T-helper 1 cell treated with Interleukin-12 subunit alpha and Interleukin-12 subunit beta and Interleukin-4 antibody, amounts not matched to agents 30 μg/mL and 1 μg/mL, for 36 hours (primary cell): Measurements from ENCODE around the gene UBD.
A peak's percentile ranks its signal among the peaks of the same experiment; 100 is the strongest.

ENCODE experiments used
- H3K27ac Mint-ChIP-seq: one replicate; pipeline ENCODE4 v1.8.0; 2021; ENCODE audit warnings: mild to moderate bottlenecking, mixed read lengths
- H3K27me3 Mint-ChIP-seq: one replicate; pipeline ENCODE4 v1.8.0; 2021; ENCODE audit warnings: low read depth, mixed read lengths
- H3K36me3 Mint-ChIP-seq: one replicate; pipeline ENCODE4 v1.8.0; 2021; ENCODE audit warnings: low read depth, mixed read lengths
- H3K4me1 Mint-ChIP-seq: one replicate; pipeline ENCODE4 v1.8.0; 2021; ENCODE audit warnings: low read depth, mixed read lengths
- H3K4me3 Mint-ChIP-seq: one replicate; pipeline ENCODE4 v1.8.0; 2021; ENCODE audit warnings: mild to moderate bottlenecking, moderate library complexity, mixed read lengths
- H3K9me3 Mint-ChIP-seq: one replicate; pipeline ENCODE4 v1.8.0; 2021; ENCODE audit warnings: mixed read lengths

UBD gene

GRCh38 chr6:29576056-29576455 is 16.5 kb upstream of the UBD start:
- no peaks in the 10 kb centered on the region for H3K9me3 Mint-ChIP-seq
- H3K36me3 Mint-ChIP-seq: no peaks in the 10 kb centered on the region
- H3K27ac Mint-ChIP-seq: no peak overlapping the region
- H3K4me1 Mint-ChIP-seq: no peaks in the 10 kb centered on the region
- H3K4me3 Mint-ChIP-seq: no peak overlapping the region
- peaks cover 37% of the 10 kb centered on the region for H3K27me3 Mint-ChIP-seq

- H3K36me3 Mint-ChIP-seq: no peaks in the 10 kb centered on the region
- no peaks in the 10 kb centered on the region for H3K9me3 Mint-ChIP-seq
- peaks cover 35% of the 10 kb centered on the region for H3K27me3 Mint-ChIP-seq
- H3K27ac Mint-ChIP-seq: no peak overlapping the region
- no peaks in the 10 kb centered on the region for H3K4me1 Mint-ChIP-seq
- no peak overlapping the region for H3K4me3 Mint-ChIP-seq
Observed at GRCh38 chr6:29567991-29568390, 8.5 kb upstream of the UBD start.

- no peaks in the 10 kb centered on the region for H3K36me3 Mint-ChIP-seq
- no peaks in the 10 kb centered on the region for H3K9me3 Mint-ChIP-seq
- peaks cover 36% of the 10 kb centered on the region for H3K27me3 Mint-ChIP-seq
- H3K4me1 Mint-ChIP-seq: no peaks in the 10 kb centered on the region
- no peak overlapping the region for H3K4me3 Mint-ChIP-seq
- no peak overlapping the region for H3K27ac Mint-ChIP-seq
Observed at GRCh38 chr6:29567541-29567940, 8.0 kb upstream of the UBD start.

GRCh38 chr6:29566856-29567255 is 7.3 kb upstream of the UBD start:
- Mint-ChIP-seq H3K4me1 (no peaks in the 10 kb centered on the region), H3K9me3 (no peaks in the 10 kb centered on the region), H3K27me3 (peaks cover 38% of the 10 kb centered on the region), H3K36me3 (no peaks in the 10 kb centered on the region), H3K27ac (no peak overlapping the region), H3K4me3 (no peak overlapping the region)

GRCh38 chr6:29564875-29565274 is 5.3 kb upstream of the UBD start:
- Mint-ChIP-seq H3K4me3 (no peak overlapping the region), H3K9me3 (no peaks in the 10 kb centered on the region), H3K27me3 (peaks cover 45% of the 10 kb centered on the region), H3K4me1 (peaks cover 2% of the 10 kb centered on the region), H3K27ac (no peak overlapping the region), H3K36me3 (no peaks in the 10 kb centered on the region)

- Mint-ChIP-seq H3K27me3 (peaks cover 54% of the 10 kb centered on the region), H3K27ac (no peak overlapping the region), H3K9me3 (no peaks in the 10 kb centered on the region), H3K4me1 (peaks cover 2% of the 10 kb centered on the region), H3K4me3 (no peak overlapping the region), H3K36me3 (no peaks in the 10 kb centered on the region)
Observed at GRCh38 chr6:29563435-29563965, 4.0 kb upstream of the UBD start.

- no peak overlapping the region for H3K4me3 Mint-ChIP-seq
- peaks cover 44% of the 10 kb centered on the region for H3K27me3 Mint-ChIP-seq
- no peaks in the 10 kb centered on the region for H3K36me3 Mint-ChIP-seq
- H3K27ac Mint-ChIP-seq: no peak overlapping the region
- peaks cover 2% of the 10 kb centered on the region for H3K4me1 Mint-ChIP-seq
- H3K9me3 Mint-ChIP-seq: no peaks in the 10 kb centered on the region
Observed at GRCh38 chr6:29561606-29562181, 2.2 kb upstream of the UBD start.

GRCh38 chr6:29561091-29561490 is 1.6 kb upstream of the UBD start:
- peaks cover 2% of the 10 kb centered on the region for H3K4me1 Mint-ChIP-seq
- H3K27me3 Mint-ChIP-seq: peaks cover 47% of the 10 kb centered on the region
- H3K4me3 Mint-ChIP-seq: no peak overlapping the region
- H3K36me3 Mint-ChIP-seq: no peaks in the 10 kb centered on the region
- H3K9me3 Mint-ChIP-seq: no peaks in the 10 kb centered on the region
- H3K27ac Mint-ChIP-seq: no peak overlapping the region

GRCh38 chr6:29558439-29559079 is 973 bp downstream of the UBD start:
- Mint-ChIP-seq H3K4me1 (peaks cover 2% of the 10 kb centered on the region), H3K4me3 (no peak overlapping the region), H3K36me3 (no peaks in the 10 kb centered on the region), H3K27ac (no peak overlapping the region), H3K27me3 (peaks cover 60% of the 10 kb centered on the region), H3K9me3 (no peaks in the 10 kb centered on the region)

- Mint-ChIP-seq H3K27ac (no peak overlapping the region), H3K9me3 (no peaks in the 10 kb centered on the region), H3K4me1 (peaks cover 8% of the 10 kb centered on the region), H3K27me3 (peaks cover 64% of the 10 kb centered on the region), H3K36me3 (no peaks in the 10 kb centered on the region), H3K4me3 (no peak overlapping the region)
Observed at GRCh38 chr6:29557320-29557719, 2.2 kb downstream of the UBD start.

- no peak overlapping the region for H3K27ac Mint-ChIP-seq
- H3K9me3 Mint-ChIP-seq: no peaks in the 10 kb centered on the region
- no peaks in the 10 kb centered on the region for H3K36me3 Mint-ChIP-seq
- H3K4me3 Mint-ChIP-seq: no peak overlapping the region
- H3K27me3 Mint-ChIP-seq: peaks cover 61% of the 10 kb centered on the region
- H3K4me1 Mint-ChIP-seq: peaks cover 6% of the 10 kb centered on the region
Observed at GRCh38 chr6:29554764-29555163, 4.8 kb downstream of the UBD start.

GRCh38 chr6:29553268-29554057 is 6.1 kb downstream of the UBD start:
- Mint-ChIP-seq H3K4me1 (peaks cover 6% of the 10 kb centered on the region), H3K4me3 (peak overlapping the region; percentile 44), H3K36me3 (no peaks in the 10 kb centered on the region), H3K27me3 (peaks cover 67% of the 10 kb centered on the region), H3K9me3 (no peaks in the 10 kb centered on the region), H3K27ac (no peak overlapping the region)

- Mint-ChIP-seq H3K9me3 (no peaks in the 10 kb centered on the region), H3K4me3 (no peak overlapping the region), H3K27me3 (peaks cover 76% of the 10 kb centered on the region), H3K4me1 (peaks cover 9% of the 10 kb centered on the region), H3K36me3 (no peaks in the 10 kb centered on the region), H3K27ac (no peak overlapping the region)
Observed at GRCh38 chr6:29552512-29553051, 7.0 kb downstream of the UBD start.

- Mint-ChIP-seq H3K36me3 (no peaks in the 10 kb centered on the region), H3K4me1 (peaks cover 3% of the 10 kb centered on the region), H3K27me3 (peaks cover 46% of the 10 kb centered on the region), H3K9me3 (no peaks in the 10 kb centered on the region), H3K4me3 (no peak overlapping the region), H3K27ac (no peak overlapping the region)
Observed at GRCh38 chr6:29547573-29547972, 12.0 kb downstream of the UBD start.
